ENCODE results near the gene ABCG1. TPM values are rescaled to one million over a fixed set of nuclear protein-coding genes. Genes with fewer than 3 reads are reported as not detected.

ABCG1 gene
- total RNA-seq, 1 donor from 2014 or later, result 1.9 TPM

DNA sequence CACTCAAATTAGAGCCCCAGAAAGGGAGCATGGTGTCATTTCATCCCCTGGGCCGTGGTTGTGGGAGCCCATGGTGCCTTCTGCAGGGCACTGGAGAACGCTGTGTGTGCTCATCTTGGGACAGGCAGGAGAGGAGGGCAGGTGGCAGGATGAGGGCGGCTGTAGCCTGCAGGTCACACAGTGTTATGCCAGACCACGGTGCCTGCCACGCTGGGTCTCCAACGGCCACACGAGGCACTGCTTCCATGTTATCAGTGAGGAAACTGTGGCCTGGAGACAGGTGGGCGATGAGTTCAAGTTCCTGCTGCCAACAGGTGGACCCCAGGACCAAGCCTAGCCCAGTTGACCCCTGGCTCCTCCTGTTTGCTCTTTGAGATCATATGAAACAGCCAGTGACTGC is 21.0 kb downstream of the ABCG1 start:
- Histone ChIP-seq H3K36me3 (no peaks in the 10 kb centered on the region), H3K79me2 (ENCODE audit: low read depth) (no peaks in the 10 kb centered on the region), H3K4me1 (peaks cover 25% of the 10 kb centered on the region), H3K9me3 (ENCODE audit: low read depth) (no peaks in the 10 kb centered on the region), H3K4me2 (no peak overlapping the region), H3K9ac (no peak overlapping the region), H3K4me3 (no peak overlapping the region), H3K27me3 (peaks cover 22% of the 10 kb centered on the region), H3F3A (ENCODE audit: low read depth) (peaks cover 4% of the 10 kb centered on the region), H2AFZ (replicated peaks) (no peak overlapping the region), H4K20me1 (ENCODE audit: low read depth) (no peaks in the 10 kb centered on the region), H3K27ac (no peak overlapping the region)
- DNase-seq (ENCODE audit: low spot score), result no peak
- Mint-ChIP-seq H3K27me3 (ENCODE audit: insufficient read depth, low read depth) (peaks cover 10% of the 10 kb centered on the region), H3K4me1 (peaks cover 23% of the 10 kb centered on the region), H3K36me3 (no peaks in the 10 kb centered on the region), H3K9me3 (no peaks in the 10 kb centered on the region), H3K27ac (no peak overlapping the region), H3K4me3 (no peak overlapping the region)
- TF ChIP-seq EZH2phosphoT487 (IDR thresholded peaks at IDR 0.05) (no peak), CTCF (IDR thresholded peaks at IDR 0.05) (peak; percentile 23)

- H3K27ac ChIP-seq, result no peak overlapping the region
- H3K79me2 ChIP-seq (ENCODE audit: low read depth), result no peaks in the 10 kb centered on the region
- no peaks in the 10 kb centered on the region for H3K36me3 Mint-ChIP-seq
- no peaks in the 10 kb centered on the region for H3K27me3 ChIP-seq
- H3K9me3 Mint-ChIP-seq, result no peaks in the 10 kb centered on the region
- H3K27me3 Mint-ChIP-seq (ENCODE audit: insufficient read depth, low read depth), result peaks cover 2% of the 10 kb centered on the region
- no peak overlapping the region for H3K4me2 ChIP-seq
- H4K20me1 ChIP-seq (ENCODE audit: low read depth), result no peaks in the 10 kb centered on the region
- H3K4me3 Mint-ChIP-seq, result no peak overlapping the region
- peaks cover 5% of the 10 kb centered on the region for H3K4me1 Mint-ChIP-seq
- no peak for TF ChIP-seq EZH2phosphoT487 (IDR thresholded peaks at IDR 0.05)
- no peak for TF ChIP-seq CTCF (IDR thresholded peaks at IDR 0.05)
- TF ChIP-seq EZH2 (IDR thresholded peaks at IDR 0.05), result no peak
- H3K36me3 ChIP-seq, result no peaks in the 10 kb centered on the region
- peaks cover 9% of the 10 kb centered on the region for H3K4me1 ChIP-seq
- no peaks in the 10 kb centered on the region for H3F3A ChIP-seq (ENCODE audit: low read depth)
- no peak overlapping the region for H2AFZ ChIP-seq (replicated peaks)
- H3K9me3 ChIP-seq (ENCODE audit: low read depth), result no peaks in the 10 kb centered on the region
- no peak overlapping the region for H3K9ac ChIP-seq
- no peak overlapping the region for H3K27ac Mint-ChIP-seq
- DNase-seq (ENCODE audit: low spot score), result no peak
- H3K4me3 ChIP-seq, result no peak overlapping the region
Measured at GRCh38 chr21:42242611-42243010, 23.7 kb downstream of the ABCG1 start.

- H3K27me3 ChIP-seq, result no peaks in the 10 kb centered on the region
- H3K79me2 ChIP-seq (ENCODE audit: low read depth), result no peaks in the 10 kb centered on the region
- no peaks in the 10 kb centered on the region for H3K36me3 Mint-ChIP-seq
Measured at GRCh38 chr21:42243026-42243425, 24.1 kb downstream of the ABCG1 start.

More at GRCh38 chr21:42243026-42243425, 24.1 kb downstream of the ABCG1 start:
- H3K9me3 Mint-ChIP-seq, result no peaks in the 10 kb centered on the region
- no peak for TF ChIP-seq EZH2 (IDR thresholded peaks at IDR 0.05)
- TF ChIP-seq EZH2phosphoT487 (IDR thresholded peaks at IDR 0.05), result no peak
- TF ChIP-seq CTCF (IDR thresholded peaks at IDR 0.05), result no peak
- Histone ChIP-seq H3K27ac (no peak overlapping the region), H3K36me3 (no peaks in the 10 kb centered on the region), H3K9me3 (ENCODE audit: low read depth) (no peaks in the 10 kb centered on the region), H3K4me1 (peaks cover 9% of the 10 kb centered on the region), H3K9ac (no peak overlapping the region), H3K4me3 (no peak overlapping the region), H2AFZ (replicated peaks) (no peak overlapping the region), H4K20me1 (ENCODE audit: low read depth) (no peaks in the 10 kb centered on the region), H3F3A (ENCODE audit: low read depth) (no peaks in the 10 kb centered on the region), H3K4me2 (no peak overlapping the region)
- H3K4me3 Mint-ChIP-seq, result no peak overlapping the region
- peaks cover 2% of the 10 kb centered on the region for H3K27me3 Mint-ChIP-seq (ENCODE audit: insufficient read depth, low read depth)
- H3K4me1 Mint-ChIP-seq, result peaks cover 5% of the 10 kb centered on the region
- H3K27ac Mint-ChIP-seq, result no peak overlapping the region
- no peak for DNase-seq (ENCODE audit: low spot score)
